Ovary (tissue), 9 donors: Measurements from ENCODE around the gene TADA2B. TPM values are rescaled to one million over a fixed set of nuclear protein-coding genes. Genes with fewer than 3 reads are reported as not detected.
A peak's percentile ranks its signal among the peaks of the same experiment; 100 is the strongest.

ENCODE experiments used
- DNase-seq, 5 donors: peaks; one replicate each; pipeline ENCODE4 v3.0.0-alpha.2; 2019 to 2020
- H3K27ac ChIP-seq, 2 donors: fragments of 200-600 bp; one replicate each; pipeline versions ENCODE4 v1.5.1 to v1.8.0; 2019 to 2022
- H3K27me3 ChIP-seq: fragments of 200-600 bp; one replicate; pipeline ENCODE4 v1.8.0; 2022
- H3K36me3 ChIP-seq: fragments of 200-600 bp; sonication (generic); one replicate; pipeline ENCODE4 v1.5.1; 2019
- H3K4me1 ChIP-seq: one replicate; pipeline ENCODE4 v1.8.1; 2013; ENCODE audit warnings: mild to moderate bottlenecking, moderate library complexity; ENCODE audit not compliant: insufficient read depth
- H3K4me3 ChIP-seq: fragments of 200-600 bp; sonication (generic); one replicate; pipeline ENCODE4 v1.5.1; 2017
- H3K9me3 ChIP-seq, 2 donors: fragments of 200-600 bp in 1 of 2; sonication (generic) in 1 of 2; one replicate each; pipeline versions ENCODE4 v1.5.1 to v1.8.1; 2013 to 2019; ENCODE audit warnings: mild to moderate bottlenecking in 1 of 2, moderate library complexity in 1 of 2
- CTCF ChIP-seq, 3 donors: fragments of 450-650 bp in 2 of 3; fragments of 200-600 bp in 1 of 3; IDR thresholded peaks; one replicate each; pipeline versions ENCODE4 v1.5.1 to v1.8.0; 2016 to 2022; ENCODE audit warnings: antibody characterized with exemption in 3 of 3, mild to moderate bottlenecking in 1 of 3
- EP300 ChIP-seq: sonication (generic); formaldehyde crosslinking; IDR thresholded peaks from one replicate; pipeline ENCODE4 v1.6.1; 2017; ENCODE audit warnings: antibody characterized with exemption
- POLR2A ChIP-seq: fragments of 450-650 bp; IDR thresholded peaks from one replicate; pipeline ENCODE4 v1.6.1; 2017; ENCODE audit warnings: antibody characterized with exemption, mild to moderate bottlenecking, moderate library complexity
- WGBS, 3 donors: extraction: QIAGEN DNeasy Blood & Tissue Kit in 1 of 3; methylation state at CpG; one replicate each; pipeline versions ENCODE4 v1.1.5 to v1.1.7; 2013 to 2017; 5-methylcytosine and 5-hydroxymethylcytosine counted together
- intact Hi-C, 4 donors: fragments of 100-400 bp; cut with DNase I; formaldehyde crosslinking; loops; one replicate each; pipeline versions ENCODE4 v1.11.0 to v1.15.1; 2022 to 2023
- polyA plus RNA-seq, 2 donors: library from polyadenylated mRNA; stranded (reverse); fragments of 200-250 nt in 1 of 2; fragments of 350-450 nt in 1 of 2; fragmentation: Illumina TruSeq in 1 of 2; extraction: RNeasy Lipid Tissue Mini Kit (QIAGEN cat#74804) in 1 of 2; gene quantifications; one replicate each; pipeline ENCODE4 v1.2.3, GENCODE V29; 2013 to 2014
- total RNA-seq, 7 donors: library from RNA; depleted of rRNA in 2 of 7; stranded (reverse); fragments of >200 nt in 2 of 7; fragmentation: NEBNext Ultra II Directional in 3 of 7; extraction: Animal tissue kit (Norgen Biotek cat#: 25700) in 3 of 7; gene quantifications; one replicate each; pipeline versions ENCODE4 v1.1.0 to v1.2.4, GENCODE V29; 2016 to 2023
- donor health status: DM: no; HTN: no; CAD: no; lungs with moderate emphysema.
- donor health status: DM: no; HTN: no; CAD: no.
- donor health status: Bipolar disorder and iron deficiency.
- donor health status: DM: yes; HTN: yes; CAD: no.
- donor health status: DM: no; HTN: no; CAD: no.
- donor health status: DM: yes; HTN: yes; CAD: no.

TADA2B gene
- total and polyA plus RNA-seq, 9 donors = 11.9 to 31.6 (median 26.8) TPM

GRCh38 chr4:7045553-7045952, 2.4 kb downstream of the TADA2B start:
- H3K36me3 ChIP-seq = no peaks in the 10 kb centered on the region
- WGBS, 3 donors = 84 to 85% (median 85%) methylated on average over 8 of the region's 8 CpGs
- H3K4me3 ChIP-seq = no peak overlapping the region
- H3K27me3 ChIP-seq = no peaks in the 10 kb centered on the region
- H3K9me3 ChIP-seq = no peaks in the 10 kb centered on the region
- H3K4me1 ChIP-seq = peaks cover 33% of the 10 kb centered on the region
- DNase-seq = peak in 1 of 5 donors; percentile 17
- intact Hi-C loops = loop anchor here in 3 of 4 donors (10.0 kb wide), 3 partner anchors 61 to 139 kb away; no protein-coding TSS in a partner anchor
- no peak overlapping the region for H3K27ac ChIP-seq
- no peak for TF ChIP-seq POLR2A
- no peak for TF ChIP-seq CTCF (IDR thresholded peaks at IDR 0.05)
- TF ChIP-seq EP300 = no peak

GRCh38 chr4:7045961-7046921, 3.1 kb downstream of the TADA2B start:
- no peak overlapping the region for H3K4me3 ChIP-seq
- intact Hi-C loops = loop anchor here in 3 of 4 donors (10.0 kb wide), 3 partner anchors 61 to 139 kb away; no protein-coding TSS in a partner anchor
- no peak overlapping the region for H3K27ac ChIP-seq
- no peaks in the 10 kb centered on the region for H3K9me3 ChIP-seq
- DNase-seq = peak in 1 of 5 donors; percentile 37
- H3K27me3 ChIP-seq = no peaks in the 10 kb centered on the region
- H3K4me1 ChIP-seq = peaks cover 38% of the 10 kb centered on the region
- TF ChIP-seq CTCF (IDR thresholded peaks at IDR 0.05) (no peak), POLR2A (no peak), EP300 (no peak)
- 74 to 81% (median 74%) methylated on average over 23 of the region's 23 CpGs for WGBS, 3 donors
- H3K36me3 ChIP-seq = no peaks in the 10 kb centered on the region

- Histone ChIP-seq H3K27ac (no peak overlapping the region), H3K4me3 (no peak overlapping the region), H3K27me3 (no peaks in the 10 kb centered on the region), H3K4me1 (peaks cover 35% of the 10 kb centered on the region), H3K9me3 (no peaks in the 10 kb centered on the region), H3K36me3 (no peaks in the 10 kb centered on the region)
- intact Hi-C loops = loop anchor here in 3 of 4 donors (10.0 kb wide), 3 partner anchors 62 to 138 kb away; no protein-coding TSS in a partner anchor
- WGBS, 3 donors = 82 to 93% (median 85%) methylated on average over 9 of the region's 9 CpGs
- no peak for TF ChIP-seq POLR2A
- no peak for TF ChIP-seq CTCF (IDR thresholded peaks at IDR 0.05)
- no peak for TF ChIP-seq EP300
- DNase-seq = no peak
Measured at GRCh38 chr4:7046971-7047370, 3.8 kb downstream of the TADA2B start.

GRCh38 chr4:7048642-7049041, 5.5 kb downstream of the TADA2B start:
- peak in 1 of 5 donors; percentile 21 for DNase-seq
- peaks cover 35% of the 10 kb centered on the region for H3K4me1 ChIP-seq
- no peaks in the 10 kb centered on the region for H3K27me3 ChIP-seq
- intact Hi-C loops = loop anchor here in 3 of 4 donors (10.0 kb wide), 3 partner anchors 64 to 136 kb away; no protein-coding TSS in a partner anchor
- 95 to 96% (median 96%) methylated on average over 12 of the region's 12 CpGs for WGBS, 3 donors
- no peak overlapping the region for H3K4me3 ChIP-seq
- H3K36me3 ChIP-seq = no peaks in the 10 kb centered on the region
- TF ChIP-seq CTCF (IDR thresholded peaks at IDR 0.05) = no peak
- TF ChIP-seq POLR2A = no peak
- no peak for TF ChIP-seq EP300
- H3K9me3 ChIP-seq = no peaks in the 10 kb centered on the region
- H3K27ac ChIP-seq = no peak overlapping the region
